ENCODE data around the gene GRB2.

- TF ChIP-seq YY1 (IDR thresholded peaks at IDR 0.05; ENCODE audit: insufficient read depth, insufficient read length) (no peak), ZNF274 (IDR thresholded peaks at IDR 0.05; ENCODE audit: low read depth, low read length) (no peak)
Observed at GRCh38 chr17:75317671-75318070, 87.8 kb downstream of the GRB2 start.
